GM21786 (cell line): ENCODE data around the gene AFAP1.

Experiments
- ATAC-seq: cut with Tn5 transposase; IDR thresholded peaks from one replicate; pipeline ENCODE4 v1.9.1; 2021; ENCODE audit not compliant: unreplicated experiment

The AFAP1 gene

DNA sequence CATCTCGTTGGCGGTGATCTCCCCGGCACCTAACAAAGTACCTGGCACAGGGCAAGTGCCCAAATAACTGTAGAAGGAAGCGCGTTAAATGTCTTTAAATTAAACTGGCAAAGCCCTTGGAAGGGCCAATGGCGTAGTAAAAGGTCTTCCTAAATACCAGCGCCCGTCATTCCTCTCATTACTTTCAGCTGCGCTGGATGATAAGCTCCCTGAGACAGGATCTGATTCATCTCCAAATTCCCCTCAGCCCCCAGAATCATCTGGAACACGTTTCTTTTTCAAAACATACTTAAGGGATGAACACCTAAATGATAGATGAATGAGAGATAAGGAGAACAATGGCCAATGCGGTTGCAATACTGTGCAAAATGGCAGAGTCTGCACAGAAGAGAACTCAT is 95.1 kb downstream of the AFAP1 start:
- no peak for ATAC-seq

DNA sequence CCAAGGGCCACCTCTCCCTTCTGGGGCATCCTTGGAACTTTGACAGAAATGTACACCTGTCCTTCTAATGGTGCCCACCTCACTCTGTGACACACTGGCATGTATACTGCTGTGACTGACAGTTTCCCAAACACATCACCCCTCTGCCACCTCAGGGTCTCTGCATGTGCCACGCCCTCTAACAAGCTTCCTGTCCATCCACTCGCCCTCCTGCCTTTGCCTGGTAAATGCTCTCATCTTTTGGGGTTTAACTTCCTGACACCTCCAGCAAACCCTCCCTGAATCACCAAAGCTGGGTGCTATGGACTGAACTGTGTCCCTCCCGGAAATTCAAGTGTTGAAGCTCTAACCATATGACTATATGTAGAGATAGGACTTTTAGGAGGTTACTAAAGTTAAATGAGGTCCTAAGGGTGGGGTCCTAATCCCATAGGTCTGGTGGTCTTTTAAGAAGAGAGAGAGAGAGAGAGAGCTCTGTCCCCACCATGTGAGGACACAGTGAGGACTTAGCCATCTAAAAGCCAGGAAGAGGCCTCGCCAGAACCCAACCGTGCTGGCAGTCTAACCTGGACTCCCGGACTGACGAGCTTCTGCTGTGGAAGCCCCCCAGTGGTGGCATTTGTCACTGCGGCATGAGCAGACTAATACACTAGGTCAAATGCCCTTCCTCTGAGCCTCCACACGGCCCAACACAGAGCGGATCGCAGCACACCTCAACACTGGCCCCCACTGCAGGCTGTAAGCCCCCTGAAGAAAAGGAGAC is 95.6 kb downstream of the AFAP1 start:
- ATAC-seq, result no peak

DNA sequence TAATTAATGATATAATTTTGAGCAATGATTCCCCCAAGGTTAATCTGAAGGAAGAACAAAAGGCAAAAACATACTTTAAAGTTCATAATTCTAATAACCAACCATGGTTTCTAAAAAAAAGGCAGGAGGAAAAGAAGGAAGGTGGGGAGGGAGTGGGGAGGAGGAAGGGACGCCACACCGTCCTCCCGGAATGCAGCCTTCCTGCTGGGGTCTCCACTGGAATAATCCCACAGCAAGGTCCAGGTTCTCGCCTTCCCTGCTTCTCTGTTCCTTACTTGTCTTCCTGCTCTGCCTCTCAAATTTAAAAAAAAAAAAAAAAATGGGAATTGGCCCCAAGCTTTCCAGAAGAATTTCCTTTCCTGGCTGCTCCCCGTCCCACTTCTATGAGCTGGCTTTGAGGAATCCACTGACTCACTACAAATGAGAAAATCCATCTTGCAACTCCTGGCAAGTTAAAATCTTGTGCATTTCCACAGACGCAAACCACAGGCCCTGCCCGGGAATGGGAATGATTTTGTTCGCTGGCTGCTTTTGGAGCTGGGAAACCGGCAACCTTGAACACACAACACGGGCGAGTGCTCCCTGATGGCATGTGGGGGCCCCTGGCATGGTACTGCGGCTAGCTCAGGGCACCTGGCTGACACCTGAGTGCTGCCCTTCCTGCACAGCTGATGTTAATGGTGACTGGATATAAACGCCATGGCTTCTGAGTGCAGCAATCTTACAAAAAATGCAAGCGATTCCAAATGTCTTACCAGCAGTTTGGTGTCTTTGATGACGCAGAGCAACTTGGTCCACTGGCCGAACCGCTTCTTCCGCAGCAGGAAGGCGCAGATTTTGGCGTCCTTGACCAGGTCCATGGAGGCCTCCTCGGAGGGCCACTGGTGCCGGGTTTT is 97.0 kb downstream of the AFAP1 start:
- no peak for ATAC-seq

DNA sequence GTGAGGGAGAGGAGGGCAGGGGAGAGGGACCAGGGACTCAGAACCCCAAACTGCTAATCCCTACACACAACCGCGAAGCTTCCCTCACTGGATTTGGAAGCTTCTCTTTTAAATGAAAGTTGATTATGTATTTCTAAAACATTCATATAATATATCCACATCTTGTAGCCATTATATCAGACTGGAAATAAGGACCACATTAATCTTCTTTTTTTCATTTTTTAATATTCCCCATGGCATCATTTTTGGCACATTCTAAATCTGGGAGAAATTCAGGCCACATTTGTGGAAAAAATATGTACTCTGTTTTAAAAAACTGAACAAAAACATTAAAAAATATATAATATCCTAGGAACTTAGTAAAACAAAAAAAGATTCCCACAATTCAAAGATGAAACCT is 97.8 kb downstream of the AFAP1 start:
- no peak for ATAC-seq

DNA sequence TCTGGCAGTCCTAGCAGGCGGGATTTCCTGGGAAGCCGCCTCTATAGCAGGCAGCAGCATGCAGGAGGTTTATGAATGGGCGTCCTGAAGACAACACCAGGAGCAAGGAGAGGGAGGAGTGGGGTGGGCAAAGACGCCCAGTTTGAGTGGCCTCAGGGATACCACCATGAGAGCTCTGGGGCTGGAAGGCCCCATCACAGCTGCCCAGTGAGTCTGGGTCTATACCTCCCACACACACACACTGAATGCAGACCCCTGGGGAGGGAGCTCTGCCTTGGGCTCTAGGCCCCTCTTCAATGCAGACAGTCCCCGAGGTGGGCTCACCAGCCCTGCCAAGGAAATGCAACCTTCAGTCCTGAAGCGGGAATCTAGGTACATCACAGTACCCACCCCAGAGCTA is 98.6 kb downstream of the AFAP1 start:
- no peak for ATAC-seq

DNA sequence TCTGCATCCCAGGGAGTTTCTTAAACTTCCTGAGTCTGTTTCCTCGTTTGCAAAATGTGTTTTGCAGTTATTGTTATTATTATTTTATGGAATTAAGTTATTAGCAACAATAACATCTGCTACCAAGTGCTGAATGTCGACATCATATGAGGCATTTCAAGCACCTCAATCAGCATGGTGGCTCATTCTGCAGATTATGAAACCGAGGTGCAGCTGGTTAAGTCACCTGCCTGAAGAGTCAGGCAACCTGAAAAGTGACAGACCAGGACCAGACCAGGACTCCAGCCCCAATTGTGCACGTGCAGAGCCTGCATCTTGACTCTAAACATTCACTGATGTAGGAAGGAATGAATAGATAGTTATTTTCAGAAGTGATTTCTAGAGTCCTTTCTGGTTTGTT is 99.8 kb downstream of the AFAP1 start:
- no peak for ATAC-seq

DNA sequence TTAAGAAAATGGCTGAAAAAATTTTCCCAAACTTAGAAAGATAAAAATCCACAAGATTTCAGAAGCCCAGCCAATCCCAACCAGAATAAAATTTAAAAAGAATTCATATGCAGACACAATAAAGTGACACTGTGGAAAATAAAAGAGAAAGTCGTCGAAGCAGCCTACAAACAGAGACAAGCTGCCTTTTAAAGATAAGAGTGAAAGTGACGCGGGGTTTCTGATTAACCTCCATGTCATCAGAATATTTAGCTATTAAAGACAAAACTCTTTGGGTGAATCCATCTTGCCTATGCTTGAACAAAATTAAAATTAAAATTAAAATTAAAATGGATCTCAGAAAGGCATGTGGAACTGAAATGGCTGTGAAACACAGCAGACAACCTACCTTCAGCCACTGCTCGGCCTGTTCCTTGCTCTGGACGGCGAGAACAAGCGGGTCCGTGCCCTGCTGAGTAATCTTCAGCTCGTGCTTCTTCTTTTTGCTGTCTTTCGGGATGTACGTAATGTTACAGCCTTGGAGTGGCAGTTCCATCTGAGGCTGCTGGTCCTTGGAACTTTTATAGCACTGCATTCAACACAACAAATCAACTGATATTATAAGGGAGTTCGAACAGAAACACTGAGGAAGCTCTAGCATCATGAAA is 101.4 kb downstream of the AFAP1 start:
- ATAC-seq, result no peak

DNA sequence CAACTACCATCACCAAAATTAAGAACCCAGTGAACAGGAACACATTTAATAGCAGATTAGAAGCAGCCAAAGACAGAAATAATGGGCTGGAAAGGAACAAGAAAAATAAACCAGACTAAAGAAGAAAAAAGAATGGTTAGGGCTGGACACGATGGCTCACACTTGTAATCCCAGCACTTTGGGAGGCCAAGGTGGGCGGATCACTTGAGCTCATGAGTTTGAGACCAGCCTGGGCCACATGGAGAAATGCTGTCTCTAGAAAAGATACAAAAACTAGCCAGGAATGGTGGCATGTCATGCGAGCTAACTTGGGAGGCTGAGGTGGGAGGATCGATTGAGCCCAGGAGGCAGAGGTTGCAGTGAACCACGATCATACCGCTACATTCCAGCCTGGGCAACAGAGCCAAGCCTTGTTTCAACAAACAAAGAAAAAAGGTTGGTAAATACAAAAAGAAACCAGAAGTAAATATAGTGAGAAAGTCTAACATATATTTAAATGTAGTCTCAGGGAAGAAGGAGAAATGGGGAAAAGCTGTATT is 102.0 kb downstream of the AFAP1 start:
- ATAC-seq, result no peak

DNA sequence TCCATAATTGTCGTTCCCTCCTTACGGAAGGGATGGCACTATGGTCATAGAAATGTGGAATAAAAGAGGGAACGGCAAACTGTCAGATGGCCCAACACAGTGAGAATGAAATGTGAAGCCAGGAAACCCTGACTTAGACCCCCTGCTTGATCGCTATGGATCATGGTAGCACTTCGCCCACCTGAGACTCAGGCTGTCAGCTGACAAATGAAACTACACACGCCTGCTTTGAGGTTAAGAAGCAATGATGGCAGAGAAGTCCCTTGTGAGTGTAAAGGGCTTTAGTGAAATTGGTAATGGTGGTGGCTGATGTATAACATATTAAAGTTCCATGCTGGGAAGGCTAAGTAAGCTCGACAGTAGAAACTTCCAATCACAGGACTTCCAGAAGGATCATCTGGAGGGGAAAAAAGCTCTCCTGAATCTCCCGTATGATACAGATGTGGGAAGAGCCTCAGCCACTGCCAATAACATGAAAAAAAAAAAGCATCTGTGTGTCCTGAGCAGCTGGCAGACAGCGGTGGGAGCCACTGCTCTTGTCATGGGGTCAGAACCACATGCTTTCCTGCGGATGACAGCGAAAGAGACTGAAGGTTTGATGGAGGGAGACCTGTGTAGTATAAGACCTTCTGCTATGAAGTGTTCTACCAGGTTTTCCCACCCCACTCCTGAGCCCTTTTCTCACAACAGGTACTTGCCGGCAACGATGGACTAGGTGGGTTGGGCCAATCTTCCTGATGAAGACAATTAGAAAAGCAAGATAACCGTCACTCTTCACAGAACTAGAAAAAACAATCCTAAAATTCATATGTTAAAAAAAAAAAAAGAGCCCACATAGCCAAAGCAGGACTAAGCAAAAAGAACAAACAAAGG is 107.6 kb downstream of the AFAP1 start:
- ATAC-seq, result no peak

DNA sequence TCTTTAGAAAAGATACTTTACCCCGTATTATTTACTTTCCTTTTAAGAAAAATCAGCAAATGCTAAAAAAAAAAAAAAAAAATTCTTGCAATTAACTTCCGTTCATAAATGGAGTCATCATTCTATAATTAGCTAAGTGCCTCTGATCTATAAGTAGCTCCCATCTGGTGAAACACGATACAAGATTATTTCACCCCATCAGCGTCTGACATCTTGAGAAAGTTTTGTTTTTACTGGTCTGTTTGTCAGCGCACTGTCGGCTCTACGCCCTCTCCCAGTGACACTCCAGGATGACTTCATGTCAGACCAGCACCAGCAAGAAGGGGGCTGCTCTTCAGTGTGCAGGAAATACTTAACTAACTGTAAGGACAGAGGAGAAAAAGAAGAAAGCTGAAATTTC is 108.3 kb downstream of the AFAP1 start:
- no peak for ATAC-seq

DNA sequence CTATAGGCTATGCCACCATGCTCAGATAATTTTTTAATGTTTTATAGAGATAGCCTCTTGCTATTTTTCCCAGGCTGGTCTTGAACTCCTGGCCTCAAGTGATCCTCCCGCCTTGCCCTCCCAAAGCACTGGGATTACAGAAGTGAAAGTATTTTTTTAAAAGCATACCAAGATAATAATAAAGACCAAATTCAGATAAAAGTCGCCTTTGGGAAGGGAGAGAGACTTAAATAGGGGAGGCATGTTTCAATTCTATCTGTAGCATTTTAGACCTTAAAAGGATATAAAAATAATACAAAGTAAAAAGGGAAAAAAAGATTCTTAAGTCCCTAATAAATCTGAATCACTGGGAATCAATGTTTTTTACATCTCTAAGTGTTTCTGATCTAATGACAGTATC is 108.9 kb downstream of the AFAP1 start:
- ATAC-seq, result no peak

DNA sequence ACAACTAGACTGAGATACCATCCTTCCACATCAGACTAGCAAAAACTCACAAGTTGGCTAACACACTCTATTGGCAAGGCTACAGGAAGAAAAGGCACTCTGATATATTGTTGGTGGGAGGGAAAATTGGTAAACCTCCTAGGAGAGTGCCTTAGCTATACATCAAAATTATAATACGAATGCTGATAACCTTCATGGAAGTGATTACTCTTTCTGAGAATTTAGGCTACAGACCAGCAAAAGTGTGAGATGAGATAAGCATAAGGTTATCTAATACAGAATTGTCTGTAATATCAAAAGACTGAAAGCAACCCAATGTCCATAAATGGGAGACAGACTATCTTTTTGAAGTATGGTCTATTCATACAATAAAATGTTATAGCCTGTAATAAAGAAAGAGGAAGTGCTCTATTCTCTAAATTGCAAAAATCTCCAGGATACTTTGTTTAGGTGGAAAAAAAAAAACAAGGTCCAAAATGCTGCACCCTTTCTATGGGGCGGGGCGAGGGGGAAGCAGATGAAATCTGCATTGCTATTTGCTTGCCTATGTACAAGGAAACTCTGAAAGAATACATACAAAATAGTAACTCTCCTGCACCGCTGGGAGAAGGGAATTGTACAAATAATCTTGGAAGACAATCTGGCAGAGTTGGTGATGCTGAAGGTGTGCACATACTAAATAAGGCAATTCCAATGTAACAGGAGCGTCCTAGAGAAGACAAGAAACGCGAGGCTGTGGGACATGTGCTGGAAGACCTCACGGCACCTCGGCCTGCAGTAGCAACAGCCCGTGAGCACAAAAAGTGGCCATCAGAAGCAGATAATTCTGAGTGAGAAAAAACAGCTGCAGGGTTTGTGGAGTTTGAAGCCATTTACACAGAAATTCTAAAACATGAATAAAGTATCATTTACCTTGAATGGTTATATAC is 109.7 kb downstream of the AFAP1 start:
- ATAC-seq, result no peak

DNA sequence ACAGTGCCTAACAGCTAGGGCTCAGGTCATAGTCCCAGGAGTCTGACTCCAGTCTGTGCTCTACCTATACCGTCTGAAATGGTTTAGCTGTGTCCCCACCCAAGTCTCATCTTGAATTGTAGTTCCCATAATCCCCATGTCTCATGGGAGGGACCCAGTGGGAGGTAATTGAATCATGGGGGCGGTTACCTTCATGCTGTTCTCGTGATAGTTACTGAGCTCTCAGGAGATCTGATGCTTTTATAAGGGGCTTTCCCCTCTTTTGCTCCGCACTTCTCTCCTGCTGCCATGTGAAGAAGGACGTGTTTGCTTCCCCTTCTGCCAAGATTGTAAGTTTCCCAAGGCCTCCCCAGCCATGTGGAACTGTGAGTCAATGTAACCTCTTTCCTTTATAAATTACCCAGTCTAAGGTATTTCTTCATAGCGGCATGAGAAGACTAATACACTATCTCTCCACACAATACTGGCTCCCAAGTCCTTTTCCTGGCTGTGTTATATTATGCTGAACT is 110.8 kb downstream of the AFAP1 start:
- no peak for ATAC-seq

DNA sequence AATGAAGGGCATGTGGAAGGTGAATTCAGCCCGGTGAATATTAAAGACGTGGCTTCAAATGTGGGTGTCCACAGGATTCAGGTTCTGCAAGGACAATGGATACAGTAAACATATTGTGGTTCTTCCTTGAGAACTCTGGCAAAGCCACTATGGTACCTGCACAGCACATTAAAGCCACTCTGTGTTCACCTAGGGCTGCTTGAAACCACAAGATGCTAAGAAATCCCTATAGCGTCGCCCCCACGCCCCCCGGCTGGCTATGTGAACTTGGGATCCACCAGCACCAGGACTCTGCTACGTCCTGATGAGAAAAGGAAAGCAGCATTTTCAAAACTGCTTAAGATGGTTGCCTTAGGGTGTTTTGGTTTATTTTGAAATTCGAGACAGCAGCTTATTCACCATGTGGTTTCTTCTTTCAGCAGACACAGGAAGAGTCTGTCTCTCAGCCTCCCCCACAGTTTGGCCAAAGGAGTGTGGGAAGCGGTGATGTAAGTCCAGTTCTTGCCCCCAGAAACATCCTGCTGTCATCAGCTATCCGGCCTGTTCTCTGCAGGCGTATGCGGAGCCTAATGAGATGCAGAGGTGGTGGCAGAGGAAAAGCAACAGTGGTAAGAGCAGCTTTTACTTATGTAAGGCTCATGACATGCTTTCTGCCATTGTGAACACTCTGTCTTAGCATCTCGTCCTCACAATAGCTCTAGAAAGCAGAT is 111.5 kb downstream of the AFAP1 start:
- ATAC-seq, result no peak

DNA sequence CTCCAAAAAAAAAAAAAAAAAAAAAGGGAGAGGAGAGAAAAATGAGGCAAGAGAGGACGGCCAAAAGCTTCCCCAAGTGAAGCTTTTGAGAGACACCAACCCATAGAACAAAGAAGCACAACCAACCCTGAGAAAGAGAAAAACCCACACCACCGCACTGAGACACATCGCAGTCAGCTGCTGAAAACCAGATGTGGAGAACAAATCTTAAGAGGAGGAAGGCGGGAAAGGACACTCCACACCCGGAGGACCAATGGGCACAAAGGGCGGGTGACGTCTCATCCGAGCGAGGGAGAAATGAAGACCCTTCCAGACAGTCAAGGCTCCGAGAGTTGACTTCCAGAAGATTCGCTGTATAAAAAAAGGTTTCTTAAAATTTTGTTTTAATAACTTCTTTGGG is 112.1 kb downstream of the AFAP1 start:
- ATAC-seq, result no peak

DNA sequence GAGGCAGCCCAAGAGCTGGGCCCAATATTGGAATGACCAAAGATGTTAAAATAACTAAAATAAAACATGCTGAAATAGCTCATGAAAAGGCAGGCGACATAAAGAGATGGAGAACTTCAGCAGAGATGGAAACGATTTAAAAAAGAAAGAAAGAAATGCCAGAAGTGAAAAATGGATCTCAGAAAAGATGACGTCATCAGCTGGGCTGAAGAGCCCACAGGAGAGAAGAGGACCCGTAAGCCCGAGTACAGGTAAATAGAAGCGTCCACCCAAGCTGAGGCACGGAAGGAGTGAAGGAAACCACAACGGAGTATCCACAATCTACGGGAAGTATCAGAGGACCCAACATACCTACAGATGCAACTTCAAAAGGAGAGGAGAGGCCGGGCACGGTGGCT is 112.8 kb downstream of the AFAP1 start:
- no peak for ATAC-seq

DNA sequence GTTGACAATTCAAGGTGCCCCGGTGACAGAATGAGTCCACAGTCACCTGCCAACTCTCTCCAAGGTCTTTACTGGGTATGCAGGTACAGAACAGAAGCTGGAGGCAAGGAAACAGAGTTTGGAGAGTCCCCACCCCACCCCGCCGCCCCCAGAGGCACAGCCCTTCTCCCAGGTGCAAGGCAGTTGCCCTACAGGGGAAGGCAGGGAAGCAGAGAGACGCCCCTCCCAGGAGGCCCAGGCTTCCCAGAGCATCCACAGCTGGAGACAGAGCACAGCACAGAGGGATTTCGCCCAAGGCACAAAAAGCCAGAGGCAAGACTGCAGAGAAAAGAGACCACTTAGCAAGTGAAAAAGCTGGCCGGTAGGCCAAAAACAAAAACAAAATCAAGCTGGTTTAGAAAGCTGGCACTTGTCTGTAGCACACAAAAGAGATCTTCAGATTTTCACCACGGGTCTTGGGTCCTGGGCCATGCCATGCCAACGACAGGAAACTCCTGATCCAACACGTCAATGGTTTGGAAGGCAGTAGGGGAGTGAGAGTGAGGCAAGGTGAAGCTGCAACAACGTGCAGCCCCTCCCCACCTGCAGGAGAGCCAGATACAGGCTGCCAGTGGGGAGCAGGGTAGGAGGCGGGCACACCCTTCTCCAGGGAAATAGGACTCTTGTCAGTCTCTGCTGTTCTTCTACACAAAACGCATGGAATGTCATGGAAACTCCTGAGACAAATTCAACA is 113.3 kb downstream of the AFAP1 start:
- no peak for ATAC-seq

DNA sequence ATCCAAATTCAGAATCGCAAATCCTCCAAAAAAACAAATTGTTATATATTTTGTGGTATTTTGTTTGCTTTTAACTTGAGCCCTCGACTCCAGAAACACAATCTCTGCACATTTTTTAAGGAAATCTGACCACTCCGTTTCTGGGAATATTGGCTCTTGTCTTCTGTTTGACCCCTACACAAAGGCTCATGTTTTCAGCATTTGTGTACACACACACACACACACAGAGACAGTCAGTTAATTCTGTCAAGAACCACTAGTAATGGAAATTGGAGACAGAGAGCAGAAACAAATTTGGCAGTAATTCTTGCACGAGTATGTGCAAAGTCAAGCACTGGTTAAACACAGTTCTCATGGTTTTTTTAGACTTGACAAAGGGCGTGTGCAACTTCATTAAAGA is 115.4 kb downstream of the AFAP1 start:
- ATAC-seq, result no peak
